Tibial artery (tissue), 4 donors: ENCODE data around the gene SUSD1.

Source experiments
- DNase-seq, 2 donors: peaks; one replicate each; pipeline ENCODE4 v3.0.0-alpha.2; 2019
- H3K27ac ChIP-seq, 2 donors: fragments of 200-600 bp; sonication (generic) in 1 of 2; 1 replicate in 1 of 2; 2 replicates in 1 of 2; pipeline ENCODE4 v1.5.1; 2018 to 2019; ENCODE audit warnings: mild to moderate bottlenecking in 1 of 2
- H3K27me3 ChIP-seq, 2 donors: fragments of 200-600 bp; sonication (generic) in 1 of 2; one replicate each; pipeline versions ENCODE4 v1.5.1 to v1.6.0; 2016 to 2019
- H3K36me3 ChIP-seq, 3 donors: fragments of 200-600 bp; sonication (generic) in 2 of 3; one replicate each; pipeline ENCODE4 v1.5.1; 2016 to 2019; ENCODE audit warnings: mild to moderate bottlenecking in 2 of 3
- H3K4me1 ChIP-seq, 4 donors: fragments of 200-600 bp; sonication (generic) in 2 of 4; 1 replicate in 3 of 4; 2 replicates in 1 of 4; pipeline ENCODE4 v1.5.1; 2016 to 2019
- H3K4me3 ChIP-seq, 2 donors: fragments of 200-600 bp; sonication (generic) in 1 of 2; 1 replicate in 1 of 2; 2 replicates in 1 of 2; pipeline ENCODE4 v1.5.1; 2018 to 2019; ENCODE audit warnings: mild to moderate bottlenecking in 2 of 2
- H3K9me3 ChIP-seq, 3 donors: fragments of 200-600 bp; sonication (generic) in 1 of 3; one replicate each; pipeline ENCODE4 v1.5.1; 2016 to 2019
- CTCF ChIP-seq, 2 experiments: fragments of 200-600 bp in 1 of 2; fragments of 450-650 bp in 1 of 2; IDR thresholded peaks; one replicate each; pipeline ENCODE4 v1.5.1; 2017 to 2019; ENCODE audit warnings: antibody characterized with exemption in 2 of 2, mild to moderate bottlenecking in 1 of 2, moderate library complexity in 1 of 2
- intact Hi-C: fragments of 100-400 bp; cut with DNase I; formaldehyde crosslinking; loops from one replicate; pipeline ENCODE4 v1.15.0; 2023; ENCODE audit warnings: low total_unique reads

The SUSD1 gene

GRCh38 chr9:111991179-111991578 is 183.9 kb downstream of the SUSD1 start:
- H3K27me3 ChIP-seq = no peaks in the 10 kb centered on the region
- peaks cover 0 to 6% (median 0%) of the 10 kb centered on the region in 4 donors for H3K4me1 ChIP-seq
- no peak for TF ChIP-seq CTCF (IDR thresholded peaks at IDR 0.05)
- H3K9me3 ChIP-seq = peaks cover 0 to 15% (median 7%) of the 10 kb centered on the region in 3 donors
- no peaks in the 10 kb centered on the region for H3K36me3 ChIP-seq
- DNase-seq = no peak
- intact Hi-C loops = no loop called here
- H3K4me3 ChIP-seq = no peak overlapping the region
- H3K27ac ChIP-seq = no peak overlapping the region
